HepG2 (cell line): ENCODE measurements around the gene PEPD. TPM values are rescaled to one million over a fixed set of nuclear protein-coding genes. Genes with fewer than 3 reads are reported as not detected.

ENCODE experiments used
- ATAC-seq: fragments of 200-7000 bp; cut with Tn5 transposase; 3 replicates; pipeline ENCODE4 v1.9.1; 2020; ENCODE audit warnings: mild to moderate bottlenecking, moderate library complexity
- BruUV-seq: library from RNA; stranded (reverse); fragments of 400-500 nt; replicated peaks from 2 replicates; lab custom pipeline; 2021; lab: Mats Ljungman, UMichigan
- CTCF ChIA-PET: fragments of 300-600 bp; formaldehyde crosslinking; extraction: SDS; loops from one replicate; lab custom pipeline; 2021; ENCODE audit warnings: low total read pairs, inconsistent platforms, low intra/inter-chr PET ratio; lab: Yijun Ruan, JAX
- POLR2A ChIA-PET: fragments of 350-600 bp; sonication (Branson Sonifier 250); formaldehyde crosslinking; loops from one replicate; lab custom pipeline; 2020; ENCODE audit warnings: antibody characterized with exemption, inconsistent platforms; lab: Yijun Ruan, JAX
- DNase-seq: peaks from one replicate; pipeline ENCODE4 v3.0.0-alpha.2; 2015; ENCODE audit warnings: low spot score
- FAIRE-seq: peaks from 3 replicates; lab custom pipeline; 2011; peaks lifted over from hg19 to GRCh38; lab: Jason Lieb, UNC
- H2AFZ ChIP-seq: one replicate; pipeline ENCODE4 v1.6.1; 2011; ENCODE audit warnings: low read length, inconsistent platforms
- H3K27ac ChIP-seq: fragments of 300-600 bp; 3 replicates; pipeline ENCODE4 v1.8.0; 2011; ENCODE audit warnings: mixed run types, mild to moderate bottlenecking, mixed read lengths, low read length, inconsistent platforms; ENCODE audit not compliant: insufficient read depth; ENCODE audit errors: extremely low read length
- H3K27me3 ChIP-seq, 2 experiments: fragments of 200-600 bp in 1 of 2; 2 replicates in 1 of 2; 3 replicates in 1 of 2; pipeline versions ENCODE4 v1.6.0 to v1.8.0; 2011; ENCODE audit warnings: low read length in 2 of 2, mild to moderate bottlenecking in 2 of 2, moderate library complexity in 2 of 2, inconsistent platforms in 1 of 2; ENCODE audit not compliant: insufficient read depth in 2 of 2, control insufficient read depth in 1 of 2
- H3K36me3 ChIP-seq, 2 experiments: fragments of 200-600 bp in 1 of 2; replicated peaks in 1 of 2; 2 replicates in 1 of 2; 3 replicates in 1 of 2; pipeline versions ENCODE4 v1.5.1 to v1.8.0; 2011; ENCODE audit warnings: low read length in 2 of 2, inconsistent platforms in 1 of 2; ENCODE audit not compliant: insufficient read depth in 2 of 2, control insufficient read depth in 1 of 2
- H3K4me1 ChIP-seq: 2 replicates; pipeline ENCODE4 v1.5.1; 2012; ENCODE audit warnings: low read length, inconsistent platforms; ENCODE audit not compliant: insufficient read depth
- H3K4me2 ChIP-seq: 2 replicates; pipeline ENCODE4 v1.6.0; 2011; ENCODE audit warnings: low read depth, low read length, inconsistent platforms
- H3K4me3 ChIP-seq, 3 experiments: fragments of 200-600 bp in 1 of 3; sonication (generic), shearing (Covaris generic) in 1 of 3; replicated peaks in 1 of 3; 2 replicates each; pipeline ENCODE4 v1.5.1; 2011 to 2016; ENCODE audit warnings: low read length in 3 of 3, inconsistent platforms in 2 of 3, low read depth in 2 of 3, mild to moderate bottlenecking in 2 of 3, control low read depth in 1 of 3, mixed read lengths in 1 of 3; ENCODE audit not compliant: insufficient read depth in 1 of 3
- H3K79me2 ChIP-seq: one replicate; pipeline ENCODE4 v1.6.1; 2011; ENCODE audit warnings: low read length, inconsistent platforms; ENCODE audit not compliant: insufficient read depth
- H3K9ac ChIP-seq: 2 replicates; pipeline ENCODE4 v1.6.0; 2011; ENCODE audit warnings: mild to moderate bottlenecking, low read depth, low read length, inconsistent platforms; ENCODE audit not compliant: insufficient read depth
- H3K9me3 ChIP-seq: 2 replicates; pipeline ENCODE4 v1.5.1; 2012; ENCODE audit warnings: mild to moderate bottlenecking, low read length
- H4K20me1 ChIP-seq: 2 replicates; pipeline ENCODE4 v1.6.0; 2011; ENCODE audit warnings: inconsistent platforms, mild to moderate bottlenecking, low read length, moderate library complexity; ENCODE audit not compliant: insufficient read depth
- AGO2 ChIP-seq: fragments of 200-400 bp; formaldehyde crosslinking; optimal IDR thresholded peaks from 2 replicates; pipeline ENCODE3; 2017; ENCODE audit warnings: mild to moderate bottlenecking, low read depth, low read length, moderate library complexity
- BCL6 ChIP-seq: IDR thresholded peaks from 2 replicates; pipeline ENCODE4 v1.6.1; 2016; ENCODE audit warnings: missing genetic modification reagents, missing compliant biosample characterization
- HDAC1 ChIP-seq: sonication (generic); formaldehyde crosslinking; IDR thresholded peaks from 2 replicates; pipeline ENCODE4 v1.5.1; 2020; ENCODE audit warnings: mild to moderate bottlenecking, missing genetic modification reagents
- HOXA3 ChIP-seq: sonication (generic); formaldehyde crosslinking; IDR thresholded peaks from 2 replicates; pipeline ENCODE4 v1.5.0; 2020; ENCODE audit warnings: missing genetic modification reagents
- KLF9 ChIP-seq: IDR thresholded peaks from 2 replicates; pipeline ENCODE4 v1.6.1; 2016; ENCODE audit warnings: low read depth
- MYC ChIP-seq: sonication (generic); formaldehyde crosslinking; IDR thresholded peaks from 2 replicates; pipeline ENCODE4 v1.9.0; 2021; ENCODE audit warnings: missing genetic modification reagents, borderline replicate concordance
- NONO ChIP-seq, 2 experiments: fragments of 450-650 bp in 1 of 2; sonication (generic) in 1 of 2; formaldehyde crosslinking in 1 of 2; IDR thresholded peaks in 1 of 2; conservative IDR thresholded peaks in 1 of 2; 2 replicates each; pipeline versions ENCODE4 v1.6.1 to v1.8.0; 2017 to 2022; ENCODE audit warnings: mild to moderate bottlenecking in 1 of 2, missing genetic modification reagents in 1 of 2, moderate library complexity in 1 of 2
- NR2F1 ChIP-seq, 2 experiments: fragments of 450-650 bp in 1 of 2; formaldehyde crosslinking in 1 of 2; IDR thresholded peaks; 2 replicates each; pipeline versions ENCODE4 v1.5.0 to v1.6.1; 2016 to 2020; ENCODE audit warnings: mild to moderate bottlenecking in 1 of 2, missing compliant biosample characterization in 1 of 2, missing genetic modification reagents in 1 of 2, moderate library complexity in 1 of 2
- POLR2AphosphoS2 ChIP-seq: IDR thresholded peaks from 2 replicates; pipeline ENCODE4 v1.6.1; 2011; ENCODE audit warnings: low read depth, low read length, improper control_type of control experiment
- RARA ChIP-seq: IDR thresholded peaks from 2 replicates; pipeline ENCODE4 v1.6.1; 2016; ENCODE audit warnings: missing genetic modification reagents, missing compliant biosample characterization
- THAP11 ChIP-seq: IDR thresholded peaks from 2 replicates; pipeline ENCODE4 v1.6.1; 2016; ENCODE audit warnings: missing biosample characterization, missing genetic modification reagents
- ZBTB38 ChIP-seq: sonication (generic); formaldehyde crosslinking; IDR thresholded peaks from 2 replicates; pipeline ENCODE4 v1.5.1; 2020; ENCODE audit warnings: mild to moderate bottlenecking, missing genetic modification reagents
- ZBTB4 ChIP-seq: sonication (generic); formaldehyde crosslinking; IDR thresholded peaks from 2 replicates; pipeline ENCODE4 v1.4.0; 2020; ENCODE audit warnings: missing genetic modification reagents, mild to moderate bottlenecking, borderline replicate concordance
- ZMYM3 ChIP-seq: sonication (generic); formaldehyde crosslinking; IDR thresholded peaks from 2 replicates; pipeline ENCODE4 v1.5.1; 2020; ENCODE audit warnings: mild to moderate bottlenecking, missing genetic modification reagents
- ZNF687 ChIP-seq: sonication (generic); formaldehyde crosslinking; IDR thresholded peaks from 2 replicates; pipeline ENCODE4 v1.5.1; 2020; ENCODE audit warnings: mild to moderate bottlenecking, missing genetic modification reagents, moderate library complexity
- WGBS: methylation state at CpG from one replicate; pipeline ENCODE4 v1.1.6; 2017; ENCODE audit warnings: low lambda C conversion rate; 5-methylcytosine and 5-hydroxymethylcytosine counted together
- in situ Hi-C: cut with HindIII; loops from 2 replicates; pipeline ENCODE4 v1.10.0; 2017; ENCODE audit warnings: low pct_unique_long_range_greater_than_20kb; ENCODE audit not compliant: extremely low pct_ligation_motif_present
- intact Hi-C: fragments of 100-400 bp; cut with micrococcal nuclease; formaldehyde crosslinking; loops from one replicate; pipeline ENCODE4 v1.10.0; 2022; ENCODE audit not compliant: unreplicated experiment
- polyA plus RNA-seq, 8 experiments: library from polyadenylated mRNA; depleted of rRNA in 3 of 8; stranded (reverse) in 7 of 8; unstranded in 1 of 8; fragments of >200 nt; fragmentation: Illumina TruSeq in 4 of 8; extraction: Trizol in 4 of 8; gene quantifications; 2 replicates each; pipeline versions ENCODE4 v1.2.1 to v1.2.3, GENCODE V29; 2011 to 2016; ENCODE audit warnings: low read depth in 4 of 8, missing spikeins in 1 of 8, mixed read lengths in 1 of 8; ENCODE audit not compliant: insufficient read depth in 1 of 8
- total RNA-seq, 5 experiments: library from RNA; depleted of rRNA; stranded (reverse); fragments of >200 nt; fragmentation: Illumina TruSeq; extraction: Trizol; gene quantifications; 2 replicates each; pipeline ENCODE4 v1.2.3, GENCODE V29; 2016; ENCODE audit warnings: low read depth in 1 of 5

The PEPD gene
- total and polyA plus RNA-seq, 2 of the 13 experiments (the other 11 are each of a cell fraction or from before 2014, with no cell fraction given), result 60.7 to 75.1 TPM

GRCh38 chr19:33400856-33401682 is 120.5 kb downstream of the PEPD start:
- ChIA-PET CTCF (no interaction called here), POLR2A (interaction anchor here (0.7 to 1.8 kb wide), 8 partner anchors 27 to 124 kb away, joined by 3 to 12 read pairs (median 4); partner anchors contain the start of genes CEBPA and CEBPG)
- Histone ChIP-seq H3K4me1 (peaks cover 100% of the 10 kb centered on the region), H3K9ac (peak overlapping the region; percentile 58), H3K9me3 (no peaks in the 10 kb centered on the region), H3K27ac (peak overlapping the region; percentile 95), H3K36me3 (no peaks in the 10 kb centered on the region), H3K27me3 (no peaks in the 10 kb centered on the region), H2AFZ (no peak overlapping the region), H3K4me3 (no peak overlapping the region; a peak in 1 of 6 replicates), H3K79me2 (no peaks in the 10 kb centered on the region), H3K4me2 (peak overlapping the region; percentile 19; the same call in 1 of the 2 replicates), H4K20me1 (no peaks in the 10 kb centered on the region)
- in situ Hi-C loops (loop anchor here (5.0 kb wide), 2 partner anchors 99 to 164 kb away; partner anchors contain the start of gene CEBPA), intact Hi-C loops (no loop called here)
- FAIRE-seq, result no peak
- BruUV-seq, result no TSS peak
- peak; percentile 44 for DNase-seq
- WGBS, result no CpG with 5 or more reads among the region's 24 CpGs
- ATAC-seq, result no peak
- TF ChIP-seq RARA, result peak; percentile 80
- 0 out of 2 replicates have a peak, but pooled peaks have one; percentile 15 for TF ChIP-seq ZMYM3 (CRISPR knock-in tag)
- 0 out of 2 replicates have a peak, but pooled peaks have one; percentile 16 for TF ChIP-seq MYC
- peak; percentile 16; the same call in 1 of the 2 replicates for TF ChIP-seq BCL6 (CRISPR knock-in tag)
- TF ChIP-seq ZBTB4 (CRISPR knock-in tag), result 0 out of 2 replicates have a peak, but pooled peaks have one; percentile 46
- no peak for TF ChIP-seq POLR2AphosphoS2
- TF ChIP-seq NR2F1 (CRISPR knock-in tag; IDR thresholded peaks at IDR 0.05), result no peak
- TF ChIP-seq HOXA3 (CRISPR knock-in tag), result 0 out of 2 replicates have a peak, but pooled peaks have one; percentile 28
- TF ChIP-seq THAP11 (CRISPR knock-in tag), result 0 out of 2 replicates have a peak, but pooled peaks have one; percentile 20
- TF ChIP-seq KLF9 (CRISPR knock-in tag), result no peak
- TF ChIP-seq ZNF687 (CRISPR knock-in tag), result peak; percentile 55
- peak; percentile 79 for TF ChIP-seq ZBTB38 (CRISPR knock-in tag)
- TF ChIP-seq AGO2, result peak; percentile 1
- peak; percentile 39; the same call in 1 of the 2 replicates for TF ChIP-seq HDAC1 (CRISPR knock-in tag)
- no peak for TF ChIP-seq NONO (IDR thresholded peaks at IDR 0.05)
- TF ChIP-seq NONO (CRISPR knock-in tag; conservative IDR thresholded peaks at IDR 0.05), result 0 out of 2 replicates have a peak, but pooled peaks have one; percentile 54
